ENCODE results near the gene BCL2L2.

The BCL2L2 gene

DNA sequence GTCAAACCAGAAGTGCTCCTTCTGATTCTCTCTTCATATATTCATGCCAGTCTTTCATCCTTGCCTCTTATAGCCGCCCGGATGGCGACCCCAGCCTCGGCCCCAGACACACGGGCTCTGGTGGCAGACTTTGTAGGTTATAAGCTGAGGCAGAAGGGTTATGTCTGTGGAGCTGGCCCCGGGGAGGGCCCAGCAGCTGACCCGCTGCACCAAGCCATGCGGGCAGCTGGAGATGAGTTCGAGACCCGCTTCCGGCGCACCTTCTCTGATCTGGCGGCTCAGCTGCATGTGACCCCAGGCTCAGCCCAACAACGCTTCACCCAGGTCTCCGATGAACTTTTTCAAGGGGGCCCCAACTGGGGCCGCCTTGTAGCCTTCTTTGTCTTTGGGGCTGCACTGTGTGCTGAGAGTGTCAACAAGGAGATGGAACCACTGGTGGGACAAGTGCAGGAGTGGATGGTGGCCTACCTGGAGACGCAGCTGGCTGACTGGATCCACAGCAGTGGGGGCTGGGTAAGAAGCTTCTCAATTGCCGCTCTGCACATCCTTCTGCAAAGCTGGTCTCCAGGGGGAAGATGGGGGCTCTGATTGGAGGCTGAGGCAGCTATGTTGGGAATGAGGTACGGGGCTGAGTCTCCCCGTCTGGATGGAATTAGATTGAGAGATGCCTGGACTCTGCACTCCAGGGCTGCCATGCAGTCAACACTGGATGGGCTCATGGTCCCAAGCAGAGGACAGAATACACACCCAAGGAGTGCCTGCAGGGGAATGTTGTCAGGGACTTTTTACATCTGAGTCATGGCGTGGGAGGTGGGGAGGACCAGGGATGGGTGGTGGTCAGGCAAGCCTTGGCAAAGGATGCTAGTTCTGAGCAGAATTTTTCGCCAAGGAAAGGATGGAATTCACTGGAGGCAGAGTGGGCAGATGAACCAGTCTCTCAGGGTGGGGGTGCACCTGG is 1.3 kb downstream of the BCL2L2 start:
- Mint-ChIP-seq H3K4me3 (no peak overlapping the region), H3K4me1 (ENCODE audit: low read depth) (peaks cover 19% of the 10 kb centered on the region), H3K27me3 (ENCODE audit: low read depth) (peaks cover 14% of the 10 kb centered on the region), H3K9me3 (no peaks in the 10 kb centered on the region), H3K36me3 (ENCODE audit: low read depth) (peaks cover 3% of the 10 kb centered on the region), H3K27ac (no peak overlapping the region)

GRCh38 chr14:23308721-23309445 is 2.2 kb downstream of the BCL2L2 start:
- H3K9me3 Mint-ChIP-seq: no peaks in the 10 kb centered on the region
- H3K4me1 Mint-ChIP-seq (ENCODE audit: low read depth): peaks cover 16% of the 10 kb centered on the region
- peaks cover 14% of the 10 kb centered on the region for H3K27me3 Mint-ChIP-seq (ENCODE audit: low read depth)
- no peak overlapping the region for H3K27ac Mint-ChIP-seq
- no peak overlapping the region for H3K4me3 Mint-ChIP-seq
- H3K36me3 Mint-ChIP-seq (ENCODE audit: low read depth): peaks cover 3% of the 10 kb centered on the region

- H3K9me3 Mint-ChIP-seq: no peaks in the 10 kb centered on the region
Measured at GRCh38 chr14:23310546-23310945, 3.9 kb downstream of the BCL2L2 start.

GRCh38 chr14:23316300-23316699 is 9.7 kb downstream of the BCL2L2 start:
- no peak overlapping the region for H3K4me3 Mint-ChIP-seq
- peaks cover 7% of the 10 kb centered on the region for H3K27me3 Mint-ChIP-seq (ENCODE audit: low read depth)
- no peak overlapping the region for H3K27ac Mint-ChIP-seq
- peaks cover 10% of the 10 kb centered on the region for H3K9me3 Mint-ChIP-seq
- H3K36me3 Mint-ChIP-seq (ENCODE audit: low read depth): peaks cover 10% of the 10 kb centered on the region
- peaks cover 15% of the 10 kb centered on the region for H3K4me1 Mint-ChIP-seq (ENCODE audit: low read depth)

More at GRCh38 chr14:23310546-23310945, 3.9 kb downstream of the BCL2L2 start:
- no peak overlapping the region for H3K4me3 Mint-ChIP-seq
- H3K4me1 Mint-ChIP-seq (ENCODE audit: low read depth): peaks cover 16% of the 10 kb centered on the region
- peaks cover 14% of the 10 kb centered on the region for H3K27me3 Mint-ChIP-seq (ENCODE audit: low read depth)
- H3K36me3 Mint-ChIP-seq (ENCODE audit: low read depth): peaks cover 3% of the 10 kb centered on the region
- H3K27ac Mint-ChIP-seq: no peak overlapping the region

GRCh38 chr14:23319746-23320583 is 13.3 kb downstream of the BCL2L2 start:
- Mint-ChIP-seq H3K4me3 (peak overlapping the region; percentile 85), H3K36me3 (ENCODE audit: low read depth) (peaks cover 32% of the 10 kb centered on the region), H3K27ac (peak overlapping the region; percentile 97), H3K9me3 (peaks cover 10% of the 10 kb centered on the region), H3K27me3 (ENCODE audit: low read depth) (no peaks in the 10 kb centered on the region), H3K4me1 (ENCODE audit: low read depth) (peaks cover 30% of the 10 kb centered on the region)

DNA sequence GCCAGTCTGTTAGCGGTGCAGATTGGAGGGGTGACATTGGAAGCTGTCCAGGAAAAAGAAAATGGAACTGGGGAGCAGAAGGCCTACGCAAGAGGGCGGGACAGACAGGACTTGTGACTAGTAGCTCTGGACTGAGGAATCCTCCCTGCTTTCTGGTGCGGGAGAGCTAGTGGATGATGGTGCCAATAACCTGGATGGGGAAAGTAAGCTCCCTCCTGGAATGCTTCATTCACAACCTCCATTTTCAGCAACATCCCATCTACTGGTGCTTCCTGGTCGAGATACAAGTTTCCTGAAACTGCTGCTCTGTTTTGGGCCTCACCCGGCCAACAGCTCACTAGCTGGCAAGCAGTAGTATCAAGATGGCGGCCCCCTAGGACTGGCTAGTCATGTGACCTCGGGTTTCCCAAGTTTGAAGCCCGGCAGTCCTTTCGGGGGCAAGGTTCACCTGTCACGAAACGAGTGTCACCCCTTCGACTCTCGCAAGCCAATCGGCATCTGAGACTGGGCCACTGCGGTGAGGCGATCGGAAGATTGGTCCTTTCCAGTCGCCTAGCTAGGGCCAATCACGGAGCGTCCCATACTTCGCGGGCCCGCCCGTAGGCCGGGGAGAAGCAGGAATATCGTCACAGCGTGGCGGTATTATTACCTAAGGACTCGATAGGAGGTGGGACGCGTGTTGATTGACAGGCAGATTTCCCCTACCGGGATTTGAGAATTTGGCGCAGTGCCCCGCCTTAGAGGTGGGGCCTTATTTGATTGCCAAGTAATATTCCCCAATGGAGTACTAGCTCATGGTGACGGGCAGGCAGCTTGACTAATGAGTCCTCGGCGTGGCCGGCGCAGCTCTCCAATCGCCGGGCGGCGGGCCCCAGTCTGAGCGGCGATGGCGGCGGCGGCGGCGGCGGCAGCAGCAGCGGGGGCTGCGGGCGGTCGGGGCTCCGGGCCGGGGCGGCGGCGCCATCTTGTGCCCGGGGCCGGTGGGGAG is 14.2 kb downstream of the BCL2L2 start, which contains the start of gene PABPN1:
Gene PABPN1 (plus strand): TSS at position 874 of the 988 bp plus-strand sequence. CDS start 13 bp downstream, at position 887.
- Mint-ChIP-seq H3K4me1 (ENCODE audit: low read depth) (peaks cover 30% of the 10 kb centered on the region), H3K36me3 (ENCODE audit: low read depth) (peaks cover 35% of the 10 kb centered on the region), H3K27me3 (ENCODE audit: low read depth) (no peaks in the 10 kb centered on the region), H3K27ac (peak within 1 kb of the TSS; percentile 97), H3K4me3 (peak within 1 kb of the TSS; percentile 86), H3K9me3 (peaks cover 10% of the 10 kb centered on the region)

DNA sequence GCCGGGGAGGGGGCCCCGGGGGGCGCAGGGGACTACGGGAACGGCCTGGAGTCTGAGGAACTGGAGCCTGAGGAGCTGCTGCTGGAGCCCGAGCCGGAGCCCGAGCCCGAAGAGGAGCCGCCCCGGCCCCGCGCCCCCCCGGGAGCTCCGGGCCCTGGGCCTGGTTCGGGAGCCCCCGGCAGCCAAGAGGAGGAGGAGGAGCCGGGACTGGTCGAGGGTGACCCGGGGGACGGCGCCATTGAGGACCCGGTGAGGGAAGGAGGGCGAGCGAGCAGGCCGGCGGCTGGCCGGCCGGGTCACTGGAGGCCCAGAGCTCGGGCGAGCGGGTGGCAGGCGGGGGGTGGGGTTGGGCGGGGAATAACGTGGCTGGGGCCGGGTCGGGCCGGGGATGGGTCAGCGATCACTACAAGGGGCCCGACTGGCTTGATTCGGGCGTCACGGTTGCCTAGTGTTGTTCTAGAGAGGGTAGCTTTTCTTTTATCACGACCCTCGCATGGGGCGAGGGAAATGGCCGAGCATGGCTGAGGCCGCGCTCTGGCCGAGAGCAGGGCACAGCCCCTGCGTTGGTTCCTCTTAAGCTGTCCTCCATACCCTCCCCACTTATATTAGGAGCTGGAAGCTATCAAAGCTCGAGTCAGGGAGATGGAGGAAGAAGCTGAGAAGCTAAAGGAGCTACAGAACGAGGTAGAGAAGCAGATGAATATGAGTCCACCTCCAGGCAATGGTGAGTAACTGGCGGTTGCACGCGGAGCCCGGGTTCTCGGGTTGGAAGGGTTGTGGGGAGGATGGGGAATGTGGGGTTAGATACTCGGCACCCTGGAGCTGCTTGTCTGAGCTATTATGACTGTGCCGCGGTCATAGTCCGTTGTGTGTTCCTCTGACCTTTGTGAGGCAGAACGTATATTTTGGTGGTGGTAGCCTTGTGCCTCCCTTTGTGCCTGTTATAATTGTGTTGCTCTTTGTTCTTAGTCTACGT is 15.2 kb downstream of the BCL2L2 start:
- H3K27me3 Mint-ChIP-seq (ENCODE audit: low read depth): no peaks in the 10 kb centered on the region

GRCh38 chr14:23322568-23323517 is 16.2 kb downstream of the BCL2L2 start:
- Mint-ChIP-seq H3K36me3 (ENCODE audit: low read depth) (peaks cover 38% of the 10 kb centered on the region), H3K27ac (peak overlapping the region; percentile 82), H3K27me3 (ENCODE audit: low read depth) (no peaks in the 10 kb centered on the region), H3K4me1 (ENCODE audit: low read depth) (peaks cover 31% of the 10 kb centered on the region), H3K9me3 (peaks cover 10% of the 10 kb centered on the region), H3K4me3 (peak overlapping the region; percentile 86)

More for the DNA sequence above, 15.2 kb downstream of the BCL2L2 start:
- Mint-ChIP-seq H3K4me1 (ENCODE audit: low read depth) (peaks cover 30% of the 10 kb centered on the region), H3K9me3 (peaks cover 10% of the 10 kb centered on the region), H3K27ac (peak overlapping the region; percentile 82), H3K4me3 (peak overlapping the region; percentile 86), H3K36me3 (ENCODE audit: low read depth) (peaks cover 38% of the 10 kb centered on the region)

DNA sequence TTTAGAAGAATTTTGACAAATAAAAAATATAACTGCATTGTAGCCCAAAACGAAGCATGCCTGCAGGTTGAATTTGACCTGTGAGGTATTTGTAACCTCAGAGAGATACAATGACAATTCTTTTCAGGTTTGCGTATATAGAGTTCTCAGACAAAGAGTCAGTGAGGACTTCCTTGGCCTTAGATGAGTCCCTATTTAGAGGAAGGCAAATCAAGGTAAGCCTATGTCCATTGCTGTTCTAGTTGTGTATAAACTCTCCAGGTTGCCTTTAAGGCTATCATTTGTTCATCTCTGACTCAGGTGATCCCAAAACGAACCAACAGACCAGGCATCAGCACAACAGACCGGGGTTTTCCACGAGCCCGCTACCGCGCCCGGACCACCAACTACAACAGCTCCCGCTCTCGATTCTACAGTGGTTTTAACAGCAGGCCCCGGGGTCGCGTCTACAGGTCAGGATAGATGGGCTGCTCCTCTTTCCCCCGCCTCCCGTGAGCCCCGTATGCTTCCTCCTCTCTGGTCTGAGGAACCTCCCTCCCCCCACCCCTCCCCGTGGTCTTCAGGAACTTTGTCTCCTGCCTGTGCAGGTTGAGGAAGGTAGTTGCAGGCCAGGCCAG is 17.3 kb downstream of the BCL2L2 start:
- Mint-ChIP-seq H3K4me3 (no peak overlapping the region), H3K27ac (no peak overlapping the region), H3K27me3 (ENCODE audit: low read depth) (no peaks in the 10 kb centered on the region), H3K36me3 (ENCODE audit: low read depth) (peaks cover 38% of the 10 kb centered on the region), H3K4me1 (ENCODE audit: low read depth) (peaks cover 33% of the 10 kb centered on the region), H3K9me3 (peaks cover 10% of the 10 kb centered on the region)

DNA sequence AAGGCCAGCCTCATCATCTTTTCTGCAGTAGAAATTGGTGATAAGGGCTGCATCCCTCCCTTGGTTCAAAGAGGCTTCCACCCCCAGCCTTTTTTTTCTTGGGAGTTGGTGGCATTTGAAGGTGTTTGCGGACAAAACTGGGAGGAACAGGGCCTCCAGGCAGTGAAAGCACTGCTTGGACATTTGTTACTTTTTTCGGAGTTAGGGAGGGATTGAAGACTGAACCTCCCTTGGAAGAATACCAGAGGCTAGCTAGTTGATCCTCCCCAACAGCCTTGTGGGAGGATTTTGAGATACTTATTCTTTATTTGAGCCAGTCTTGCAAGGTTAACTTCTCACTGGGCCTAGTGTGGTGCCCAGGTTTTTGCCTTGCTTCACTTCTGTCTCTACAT is 17.8 kb downstream of the BCL2L2 start:
- H3K9me3 Mint-ChIP-seq: peaks cover 9% of the 10 kb centered on the region
- peaks cover 37% of the 10 kb centered on the region for H3K36me3 Mint-ChIP-seq (ENCODE audit: low read depth)
- H3K27me3 Mint-ChIP-seq (ENCODE audit: low read depth): no peaks in the 10 kb centered on the region
- peaks cover 33% of the 10 kb centered on the region for H3K4me1 Mint-ChIP-seq (ENCODE audit: low read depth)
- no peak overlapping the region for H3K27ac Mint-ChIP-seq
- H3K4me3 Mint-ChIP-seq: no peak overlapping the region

DNA sequence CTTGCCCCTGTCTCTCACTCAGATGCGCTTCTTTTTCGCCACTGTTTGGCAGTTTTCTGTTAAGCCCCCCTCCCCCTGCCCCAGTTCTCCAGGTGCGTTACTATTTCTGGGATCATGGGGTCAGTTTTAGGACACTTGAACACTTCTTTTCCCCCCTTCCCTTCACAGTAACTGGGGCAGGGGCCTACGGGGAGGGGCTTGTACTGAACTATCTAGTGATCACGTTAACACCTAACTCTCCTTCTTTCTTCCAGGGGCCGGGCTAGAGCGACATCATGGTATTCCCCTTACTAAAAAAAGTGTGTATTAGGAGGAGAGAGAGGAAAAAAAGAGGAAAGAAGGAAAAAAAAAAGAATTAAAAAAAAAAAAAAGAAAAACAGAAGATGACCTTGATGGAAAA is 18.4 kb downstream of the BCL2L2 start:
- peaks cover 4% of the 10 kb centered on the region for H3K9me3 Mint-ChIP-seq
- no peak overlapping the region for H3K4me3 Mint-ChIP-seq
- H3K36me3 Mint-ChIP-seq (ENCODE audit: low read depth): peaks cover 32% of the 10 kb centered on the region
- no peaks in the 10 kb centered on the region for H3K27me3 Mint-ChIP-seq (ENCODE audit: low read depth)
- H3K4me1 Mint-ChIP-seq (ENCODE audit: low read depth): peaks cover 27% of the 10 kb centered on the region
- no peak overlapping the region for H3K27ac Mint-ChIP-seq
